DMS53 (cell line): ENCODE measurements around the gene ZNF197.
"Not testable (repeated sequence)": the region's sequence is repeated elsewhere in the genome, so short reads cannot be mapped to it uniquely, and the experiment has no call there.

Source experiments
- DNase-seq: peaks from one replicate; lab custom pipeline; 2025; lab: John Stamatoyannopoulos, UW

Gene ZNF197

GRCh38 chr3:44665173-44665572, 40.3 kb downstream of the ZNF197 start:
- DNase-seq: no peak

- DNase-seq: no peak
Observed at GRCh38 chr3:44666346-44666745, 41.5 kb downstream of the ZNF197 start.

- DNase-seq: no peak
Observed at GRCh38 chr3:44669760-44670159, 44.9 kb downstream of the ZNF197 start.

- not testable (repeated sequence) for DNase-seq
Observed at GRCh38 chr3:44673466-44673865, 48.6 kb downstream of the ZNF197 start.

GRCh38 chr3:44674211-44674610, 49.4 kb downstream of the ZNF197 start:
- DNase-seq: no peak

- DNase-seq: no peak
Observed at GRCh38 chr3:44678480-44679116, 53.8 kb downstream of the ZNF197 start.

- no peak for DNase-seq
Observed at GRCh38 chr3:44680921-44681455, 56.2 kb downstream of the ZNF197 start.

GRCh38 chr3:44682182-44682896, 57.5 kb downstream of the ZNF197 start:
- DNase-seq: no peak

- peak; percentile 89 for DNase-seq
Observed at GRCh38 chr3:44685128-44685800, 60.4 kb downstream of the ZNF197 start.

- no peak for DNase-seq
Observed at GRCh38 chr3:44687898-44688297, 63.1 kb downstream of the ZNF197 start.
